Neural cell (in vitro differentiated cells): Measurements from ENCODE around the gene AIFM1.

Source experiments
- EP300 ChIP-seq: fragments of 450-650 bp; conservative IDR thresholded peaks from 2 replicates; pipeline ENCODE4 v1.6.1; 2014; ENCODE audit warnings: antibody characterized with exemption, mild to moderate bottlenecking, moderate library complexity; ENCODE audit not compliant: poor library complexity, severe bottlenecking
- EZH2 ChIP-seq: fragments of 200-600, 300-800 bp; shearing (Covaris generic), sonication (generic); IDR thresholded peaks from 2 replicates; pipeline ENCODE4 v1.6.1; 2014; ENCODE audit warnings: antibody characterized with exemption, low read length, borderline replicate concordance, mild to moderate bottlenecking; ENCODE audit not compliant: insufficient read depth, poor library complexity, severe bottlenecking
- POLR2AphosphoS5 ChIP-seq: IDR thresholded peaks from 2 replicates; pipeline ENCODE4 v1.6.1; 2012
- TAF1 ChIP-seq: IDR thresholded peaks from 2 replicates; pipeline ENCODE4 v1.6.1; 2012; ENCODE audit warnings: low read depth
- TF ChIP-seq, protein P1 (sequence below): IDR thresholded peaks from 2 replicates; pipeline ENCODE4 v1.6.1; 2012; ENCODE audit warnings: borderline replicate concordance
- TF ChIP-seq, protein P2 (sequence below): fragments of 450-650 bp; IDR thresholded peaks from 2 replicates; pipeline ENCODE4 v1.5.1; 2014; ENCODE audit warnings: antibody characterized with exemption, mild to moderate bottlenecking, moderate library complexity; ENCODE audit not compliant: poor library complexity, severe bottlenecking

DNA sequence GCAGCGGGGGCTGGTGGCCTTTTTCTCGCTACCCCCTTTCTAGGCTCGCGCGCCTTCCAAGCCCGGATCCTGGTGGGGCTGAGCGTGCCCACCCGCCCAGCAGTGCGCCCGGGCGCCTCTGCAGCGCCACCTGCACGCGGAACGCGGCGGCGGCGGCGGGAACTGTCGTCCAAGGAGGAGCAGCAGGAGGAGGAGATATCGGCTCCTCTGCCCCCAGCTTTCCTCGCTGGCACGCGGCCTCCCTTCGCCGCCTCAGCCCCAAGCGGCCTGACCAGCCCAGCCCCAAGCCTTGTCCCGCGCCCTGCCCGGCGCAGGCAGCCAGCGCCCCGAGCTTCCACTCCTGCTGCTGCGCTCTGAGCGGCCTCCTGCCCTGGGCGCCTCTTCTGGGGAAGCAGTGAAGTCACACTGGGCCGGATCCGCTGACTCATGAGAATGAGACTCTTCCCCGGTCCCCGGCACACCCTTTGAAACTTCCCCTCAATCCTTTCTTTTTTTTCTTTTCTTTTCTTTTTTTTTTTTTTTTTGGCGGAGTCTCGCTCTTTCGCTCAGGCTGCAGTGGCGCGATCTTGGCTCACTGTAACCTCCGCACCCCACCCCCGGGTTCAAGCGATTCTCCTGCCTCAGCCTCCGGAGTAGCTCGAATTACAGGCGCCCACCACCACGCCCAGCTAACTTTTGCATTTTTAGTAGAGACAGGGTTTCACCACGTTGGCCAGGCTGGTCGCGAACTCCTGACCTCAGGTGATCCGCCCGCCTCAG, 44.7 kb downstream of the AIFM1 start:
- TF ChIP-seq TAF1 (no peak), EZH2 (no peak), POLR2AphosphoS5 (no peak), EP300 (no peak)
- TF ChIP-seq, protein P1, sequence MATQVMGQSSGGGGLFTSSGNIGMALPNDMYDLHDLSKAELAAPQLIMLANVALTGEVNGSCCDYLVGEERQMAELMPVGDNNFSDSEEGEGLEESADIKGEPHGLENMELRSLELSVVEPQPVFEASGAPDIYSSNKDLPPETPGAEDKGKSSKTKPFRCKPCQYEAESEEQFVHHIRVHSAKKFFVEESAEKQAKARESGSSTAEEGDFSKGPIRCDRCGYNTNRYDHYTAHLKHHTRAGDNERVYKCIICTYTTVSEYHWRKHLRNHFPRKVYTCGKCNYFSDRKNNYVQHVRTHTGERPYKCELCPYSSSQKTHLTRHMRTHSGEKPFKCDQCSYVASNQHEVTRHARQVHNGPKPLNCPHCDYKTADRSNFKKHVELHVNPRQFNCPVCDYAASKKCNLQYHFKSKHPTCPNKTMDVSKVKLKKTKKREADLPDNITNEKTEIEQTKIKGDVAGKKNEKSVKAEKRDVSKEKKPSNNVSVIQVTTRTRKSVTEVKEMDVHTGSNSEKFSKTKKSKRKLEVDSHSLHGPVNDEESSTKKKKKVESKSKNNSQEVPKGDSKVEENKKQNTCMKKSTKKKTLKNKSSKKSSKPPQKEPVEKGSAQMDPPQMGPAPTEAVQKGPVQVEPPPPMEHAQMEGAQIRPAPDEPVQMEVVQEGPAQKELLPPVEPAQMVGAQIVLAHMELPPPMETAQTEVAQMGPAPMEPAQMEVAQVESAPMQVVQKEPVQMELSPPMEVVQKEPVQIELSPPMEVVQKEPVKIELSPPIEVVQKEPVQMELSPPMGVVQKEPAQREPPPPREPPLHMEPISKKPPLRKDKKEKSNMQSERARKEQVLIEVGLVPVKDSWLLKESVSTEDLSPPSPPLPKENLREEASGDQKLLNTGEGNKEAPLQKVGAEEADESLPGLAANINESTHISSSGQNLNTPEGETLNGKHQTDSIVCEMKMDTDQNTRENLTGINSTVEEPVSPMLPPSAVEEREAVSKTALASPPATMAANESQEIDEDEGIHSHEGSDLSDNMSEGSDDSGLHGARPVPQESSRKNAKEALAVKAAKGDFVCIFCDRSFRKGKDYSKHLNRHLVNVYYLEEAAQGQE = no peak
- TF ChIP-seq, protein P2, sequence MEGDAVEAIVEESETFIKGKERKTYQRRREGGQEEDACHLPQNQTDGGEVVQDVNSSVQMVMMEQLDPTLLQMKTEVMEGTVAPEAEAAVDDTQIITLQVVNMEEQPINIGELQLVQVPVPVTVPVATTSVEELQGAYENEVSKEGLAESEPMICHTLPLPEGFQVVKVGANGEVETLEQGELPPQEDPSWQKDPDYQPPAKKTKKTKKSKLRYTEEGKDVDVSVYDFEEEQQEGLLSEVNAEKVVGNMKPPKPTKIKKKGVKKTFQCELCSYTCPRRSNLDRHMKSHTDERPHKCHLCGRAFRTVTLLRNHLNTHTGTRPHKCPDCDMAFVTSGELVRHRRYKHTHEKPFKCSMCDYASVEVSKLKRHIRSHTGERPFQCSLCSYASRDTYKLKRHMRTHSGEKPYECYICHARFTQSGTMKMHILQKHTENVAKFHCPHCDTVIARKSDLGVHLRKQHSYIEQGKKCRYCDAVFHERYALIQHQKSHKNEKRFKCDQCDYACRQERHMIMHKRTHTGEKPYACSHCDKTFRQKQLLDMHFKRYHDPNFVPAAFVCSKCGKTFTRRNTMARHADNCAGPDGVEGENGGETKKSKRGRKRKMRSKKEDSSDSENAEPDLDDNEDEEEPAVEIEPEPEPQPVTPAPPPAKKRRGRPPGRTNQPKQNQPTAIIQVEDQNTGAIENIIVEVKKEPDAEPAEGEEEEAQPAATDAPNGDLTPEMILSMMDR = peak; percentile 79
